Keratinocyte (primary cell): ENCODE results near the gene SLU7. TPM values are rescaled to one million over a fixed set of nuclear protein-coding genes. Genes with fewer than 3 reads are reported as not detected.

ENCODE experiments used
- DNase-seq: peaks from one replicate; pipeline ENCODE4 v3.0.0-alpha.2; 2011; ENCODE audit warnings: low read depth, missing footprints, low spot score
- FAIRE-seq: peaks from 2 replicates; lab custom pipeline; 2011; peaks lifted over from hg19 to GRCh38; lab: Jason Lieb, UNC
- H2AFZ ChIP-seq: 2 replicates; pipeline ENCODE4 v1.6.0; 2012; ENCODE audit warnings: low read length, control low read depth, inconsistent platforms; ENCODE audit not compliant: control insufficient read depth
- H3K27ac ChIP-seq: 2 replicates; pipeline ENCODE4 v1.5.1; 2011; ENCODE audit warnings: low read length; ENCODE audit not compliant: control insufficient read depth, insufficient read depth
- H3K27me3 ChIP-seq: 3 replicates; pipeline ENCODE4 v1.6.0; 2011; ENCODE audit warnings: low read length; ENCODE audit not compliant: control insufficient read depth, insufficient read depth; ENCODE audit errors: extremely low read depth
- H3K36me3 ChIP-seq, 2 experiments: 2 replicates in 1 of 2; 3 replicates in 1 of 2; pipeline ENCODE4 v1.5.1; 2011; ENCODE audit warnings: low read length in 2 of 2, mild to moderate bottlenecking in 1 of 2; ENCODE audit not compliant: control insufficient read depth in 2 of 2, insufficient read depth in 2 of 2; ENCODE audit errors: extremely low read depth in 1 of 2
- H3K4me1 ChIP-seq: 3 replicates; pipeline ENCODE4 v1.5.1; 2011; ENCODE audit warnings: low read length; ENCODE audit not compliant: control insufficient read depth, insufficient read depth; ENCODE audit errors: extremely low read depth
- H3K4me2 ChIP-seq: 3 replicates; pipeline ENCODE4 v1.6.0; 2011; ENCODE audit warnings: low read depth, low read length; ENCODE audit not compliant: control insufficient read depth, insufficient read depth; ENCODE audit errors: extremely low read depth
- H3K4me3 ChIP-seq, 3 experiments: fragments of 200-600 bp in 1 of 3; sonication (generic) in 1 of 3; 2 replicates in 2 of 3; 3 replicates in 1 of 3; pipeline ENCODE4 v1.5.1; 2011 to 2016; ENCODE audit warnings: low read length in 3 of 3, mild to moderate bottlenecking in 3 of 3, control low read depth in 2 of 3, inconsistent platforms in 1 of 3, low read depth in 1 of 3, mixed read lengths in 1 of 3, mixed run types in 1 of 3, moderate library complexity in 1 of 3; ENCODE audit not compliant: control insufficient read depth in 2 of 3, insufficient read depth in 2 of 3; ENCODE audit errors: extremely low read depth in 1 of 3
- H3K79me2 ChIP-seq: 2 replicates; pipeline ENCODE4 v1.6.0; 2012; ENCODE audit warnings: low read length; ENCODE audit not compliant: control insufficient read depth, insufficient read depth
- H3K9ac ChIP-seq: 3 replicates; pipeline ENCODE4 v1.6.0; 2011; ENCODE audit warnings: low read length; ENCODE audit not compliant: control insufficient read depth, insufficient read depth; ENCODE audit errors: extremely low read depth
- H3K9me1 ChIP-seq: 3 replicates; pipeline ENCODE4 v1.6.0; 2011; ENCODE audit warnings: low read length; ENCODE audit not compliant: control insufficient read depth, insufficient read depth; ENCODE audit errors: extremely low read depth
- H3K9me3 ChIP-seq: 2 replicates; pipeline ENCODE4 v1.5.1; 2012; ENCODE audit warnings: low read depth, low read length; ENCODE audit not compliant: control insufficient read depth
- H4K20me1 ChIP-seq: 3 replicates; pipeline ENCODE4 v1.6.0; 2011; ENCODE audit warnings: low read length; ENCODE audit not compliant: control insufficient read depth, insufficient read depth; ENCODE audit errors: extremely low read depth
- EZH2 ChIP-seq: IDR thresholded peaks from one replicate; pipeline ENCODE4 v1.6.1; 2012; ENCODE audit warnings: inconsistent platforms, mild to moderate bottlenecking, low read length, moderate library complexity
- dilution Hi-C: fragments of 300-500 bp; cut with MboI; formaldehyde crosslinking; loops from one replicate; pipeline ENCODE4 v1.7.0; 2020; ENCODE audit warnings: low sequenced_read_pairs; ENCODE audit not compliant: extremely low pct_ligation_motif_present
- polyA plus RNA-seq, 5 experiments: library from polyadenylated mRNA; depleted of rRNA in 3 of 5; stranded (reverse) in 3 of 5; stranded (forward) in 1 of 5; unstranded in 1 of 5; fragments of >200 nt; gene quantifications; 1 replicate in 1 of 5; 2 replicates in 3 of 5; 3 replicates in 1 of 5; pipeline versions ENCODE4 v1.2.1 to v1.2.3, GENCODE V29; 2011 to 2012; ENCODE audit warnings: missing spikeins in 2 of 5, low read depth in 1 of 5, low replicate concordance in 1 of 5
- TF ChIP-seq, protein P1 (sequence below), 3 experiments: IDR thresholded peaks in 1 of 3; conservative IDR thresholded peaks in 1 of 3; optimal IDR thresholded peaks in 1 of 3; 2 replicates in 2 of 3; 3 replicates in 1 of 3; pipeline versions ENCODE3 to v1.5.1; 2011; ENCODE audit warnings: low read length in 3 of 3, mild to moderate bottlenecking in 3 of 3, moderate library complexity in 2 of 3, control low read depth in 1 of 3, inconsistent platforms in 1 of 3; ENCODE audit not compliant: insufficient read depth in 2 of 3; ENCODE audit errors: extremely low read depth in 1 of 3

SLU7 gene
- polyA plus RNA-seq, 1 donor (not counting 4 experiments of a cell fraction or from before 2014, with no cell fraction given): 29.7 TPM

DNA sequence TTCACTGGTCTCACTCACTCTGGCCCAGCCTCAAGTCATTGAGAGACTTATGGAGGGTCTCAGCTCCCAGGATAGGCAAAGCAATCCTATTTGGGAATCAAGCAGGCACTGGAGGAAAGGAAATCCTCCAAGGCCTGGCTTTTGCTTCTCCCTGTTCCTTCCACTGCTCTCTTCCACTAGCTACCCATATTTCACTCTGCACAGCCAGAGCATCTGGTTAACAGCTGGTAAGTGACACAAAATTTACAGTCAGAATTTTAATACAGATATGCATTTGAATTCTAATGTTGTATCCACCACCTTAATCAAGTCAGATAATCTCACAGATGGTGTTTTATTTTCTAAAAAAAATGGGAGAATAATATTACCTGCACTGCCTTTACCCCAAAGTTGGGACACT is 47.6 kb downstream of the SLU7 start:
- no peaks in the 10 kb centered on the region for H3K79me2 ChIP-seq
- dilution Hi-C loops: no loop called here
- no peaks in the 10 kb centered on the region for H3K36me3 ChIP-seq
- H3K9me1 ChIP-seq: no peaks in the 10 kb centered on the region
- H3K4me3 ChIP-seq: no peak overlapping the region
- no peaks in the 10 kb centered on the region for H3K9me3 ChIP-seq
- H4K20me1 ChIP-seq: no peaks in the 10 kb centered on the region
- H3K27ac ChIP-seq: no peak overlapping the region
- H3K9ac ChIP-seq: no peak overlapping the region
- DNase-seq (no peak), FAIRE-seq (no peak)
- peaks cover 8% of the 10 kb centered on the region for H3K4me1 ChIP-seq
- TF ChIP-seq, protein P1, sequence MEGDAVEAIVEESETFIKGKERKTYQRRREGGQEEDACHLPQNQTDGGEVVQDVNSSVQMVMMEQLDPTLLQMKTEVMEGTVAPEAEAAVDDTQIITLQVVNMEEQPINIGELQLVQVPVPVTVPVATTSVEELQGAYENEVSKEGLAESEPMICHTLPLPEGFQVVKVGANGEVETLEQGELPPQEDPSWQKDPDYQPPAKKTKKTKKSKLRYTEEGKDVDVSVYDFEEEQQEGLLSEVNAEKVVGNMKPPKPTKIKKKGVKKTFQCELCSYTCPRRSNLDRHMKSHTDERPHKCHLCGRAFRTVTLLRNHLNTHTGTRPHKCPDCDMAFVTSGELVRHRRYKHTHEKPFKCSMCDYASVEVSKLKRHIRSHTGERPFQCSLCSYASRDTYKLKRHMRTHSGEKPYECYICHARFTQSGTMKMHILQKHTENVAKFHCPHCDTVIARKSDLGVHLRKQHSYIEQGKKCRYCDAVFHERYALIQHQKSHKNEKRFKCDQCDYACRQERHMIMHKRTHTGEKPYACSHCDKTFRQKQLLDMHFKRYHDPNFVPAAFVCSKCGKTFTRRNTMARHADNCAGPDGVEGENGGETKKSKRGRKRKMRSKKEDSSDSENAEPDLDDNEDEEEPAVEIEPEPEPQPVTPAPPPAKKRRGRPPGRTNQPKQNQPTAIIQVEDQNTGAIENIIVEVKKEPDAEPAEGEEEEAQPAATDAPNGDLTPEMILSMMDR (optimal IDR thresholded peaks at IDR 0.05 in 1 of 3, IDR thresholded peaks at IDR 0.05 in 1 of 3, conservative IDR thresholded peaks at IDR 0.05 in 1 of 3; ENCODE audit: extremely low read depth in 1 of 3, insufficient read depth in 2 of 3, low read length in 3 of 3): no peak
- TF ChIP-seq EZH2: no peak
- H3K4me2 ChIP-seq: no peak overlapping the region
- H2AFZ ChIP-seq: no peak overlapping the region
- peaks cover 17% of the 10 kb centered on the region for H3K27me3 ChIP-seq

DNA sequence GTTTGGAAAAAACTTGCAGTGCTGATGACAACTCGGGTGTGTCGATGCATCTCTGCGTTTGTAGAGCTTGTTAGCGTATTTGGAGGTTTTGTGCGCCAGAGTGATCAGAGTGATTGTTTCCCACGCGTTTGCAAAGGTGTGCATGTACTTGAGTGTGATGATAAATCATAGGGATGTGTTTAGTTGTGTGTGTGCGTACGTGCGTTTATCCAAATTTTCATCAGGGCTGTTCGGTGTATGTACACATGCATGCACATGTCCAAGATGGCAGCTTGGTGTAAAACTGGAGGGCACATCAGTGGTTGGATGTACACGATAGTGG is 48.2 kb downstream of the SLU7 start:
- H3K27me3 ChIP-seq: peaks cover 17% of the 10 kb centered on the region
- no peak overlapping the region for H3K9ac ChIP-seq
- no peaks in the 10 kb centered on the region for H3K9me3 ChIP-seq
- H3K36me3 ChIP-seq: no peaks in the 10 kb centered on the region
- H2AFZ ChIP-seq: peak overlapping the region; percentile 69
- dilution Hi-C loops: no loop called here
- no peak overlapping the region for H3K27ac ChIP-seq
- no peaks in the 10 kb centered on the region for H3K9me1 ChIP-seq
- DNase-seq (no peak), FAIRE-seq (peak; percentile 53)
- H3K4me2 ChIP-seq: peak overlapping the region; percentile 91
- H3K4me3 ChIP-seq: peak overlapping the region; percentile 41 to 70 (median 61)
- H4K20me1 ChIP-seq: no peaks in the 10 kb centered on the region
- no peaks in the 10 kb centered on the region for H3K79me2 ChIP-seq
- TF ChIP-seq, protein P1 (optimal IDR thresholded peaks at IDR 0.05 in 1 of 3, IDR thresholded peaks at IDR 0.05 in 1 of 3, conservative IDR thresholded peaks at IDR 0.05 in 1 of 3; ENCODE audit: extremely low read depth in 1 of 3, insufficient read depth in 2 of 3, low read length in 3 of 3): no peak
- no peak for TF ChIP-seq EZH2
- peaks cover 8% of the 10 kb centered on the region for H3K4me1 ChIP-seq
